ENCODE measurements around the gene SEC24A.

GRCh38 chr5:134659922-134660321, 11.3 kb downstream of the SEC24A start:
- TF ChIP-seq CTCF (conservative IDR thresholded peaks at IDR 0.05) (no peak), EZH2 (IDR thresholded peaks at IDR 0.05; ENCODE audit: low read depth) (no peak)

Measured in PC-9 (cell line).